Thyroid gland (tissue), 4 donors: ENCODE data around the gene HECTD2. TPM values are rescaled to one million over a fixed set of nuclear protein-coding genes. Genes with fewer than 3 reads are reported as not detected.
"Not testable (repeated sequence)": the region's sequence is repeated elsewhere in the genome, so short reads cannot be mapped to it uniquely, and the experiment has no call there.

ENCODE experiments used
- DNase-seq, 2 donors: peaks; one replicate each; pipeline ENCODE4 v3.0.0-alpha.2; 2019
- H3K27ac ChIP-seq, 3 donors: fragments of 200-600 bp; sonication (generic); 1 replicate in 2 of 3; 2 replicates in 1 of 3; pipeline ENCODE4 v1.5.1; 2016 to 2019; ENCODE audit warnings: mild to moderate bottlenecking in 1 of 3, moderate library complexity in 1 of 3
- H3K27me3 ChIP-seq: fragments of 200-600 bp; sonication (generic); one replicate; pipeline ENCODE4 v1.5.1; 2019
- H3K36me3 ChIP-seq, 2 donors: fragments of 200-600 bp; sonication (generic); one replicate each; pipeline ENCODE4 v1.5.1; 2016 to 2019
- H3K4me1 ChIP-seq, 2 donors: fragments of 200-600 bp; sonication (generic); one replicate each; pipeline ENCODE4 v1.5.1; 2017 to 2019
- H3K4me3 ChIP-seq, 3 donors: fragments of 200-600 bp; sonication (generic); replicated peaks in 1 of 3; 1 replicate in 2 of 3; 2 replicates in 1 of 3; pipeline ENCODE4 v1.5.1; 2016; ENCODE audit warnings: mild to moderate bottlenecking in 1 of 3
- H3K9me3 ChIP-seq: fragments of 200-600 bp; sonication (generic); one replicate; pipeline ENCODE4 v1.5.1; 2017
- CTCF ChIP-seq, 6 experiments: fragments of 200-600 bp in 3 of 6; fragments of 450-650 bp in 3 of 6; sonication (generic) in 3 of 6; IDR thresholded peaks; one replicate each; pipeline ENCODE4 v1.5.1; 2016 to 2019; ENCODE audit warnings: antibody characterized with exemption in 6 of 6, mild to moderate bottlenecking in 2 of 6, inconsistent platforms in 1 of 6, moderate library complexity in 1 of 6
- POLR2A ChIP-seq, 2 donors: fragments of 450-650 bp; IDR thresholded peaks; one replicate each; pipeline ENCODE4 v1.6.1; 2017; ENCODE audit warnings: antibody characterized with exemption in 2 of 2, mild to moderate bottlenecking in 2 of 2, moderate library complexity in 1 of 2
- WGBS, 2 donors: methylation state at CpG; one replicate each; pipeline ENCODE4 v1.1.5; 2017; 5-methylcytosine and 5-hydroxymethylcytosine counted together
- intact Hi-C: fragments of 100-400 bp; cut with DNase I; formaldehyde crosslinking; loops from one replicate; pipeline ENCODE4 v1.15.1; 2023
- total RNA-seq, 4 donors: library from RNA; depleted of rRNA; stranded (reverse); fragments of >200 nt; gene quantifications; one replicate each; pipeline ENCODE4 v1.2.3, GENCODE V29; 2016

HECTD2 gene
- total RNA-seq, 4 donors from 2014 or later: 16.0 to 25.2 (median 20.6) TPM

GRCh38 chr10:91520661-91521060 lies 110.5 kb downstream of the HECTD2 start:
- Histone ChIP-seq H3K27ac (no peak overlapping the region), H3K4me1 (no peaks in the 10 kb centered on the region), H3K36me3 (no peaks in the 10 kb centered on the region), H3K9me3 (no peaks in the 10 kb centered on the region), H3K4me3 (no peak overlapping the region), H3K27me3 (no peaks in the 10 kb centered on the region)
- WGBS, 2 donors: 43 to 64% methylated on average over 1 of the region's 1 CpG
- no peak for DNase-seq
- intact Hi-C loops: no loop called here
- TF ChIP-seq CTCF (IDR thresholded peaks at IDR 0.05) (no peak), POLR2A (IDR thresholded peaks at IDR 0.05) (no peak)

- H3K36me3 ChIP-seq: no peaks in the 10 kb centered on the region
- no peak overlapping the region for H3K4me3 ChIP-seq
- intact Hi-C loops: no loop called here
- H3K9me3 ChIP-seq: no peaks in the 10 kb centered on the region
- H3K27me3 ChIP-seq: no peaks in the 10 kb centered on the region
- WGBS, 2 donors: 89 to 92% methylated on average over 1 of the region's 1 CpG
- no peak for DNase-seq
- H3K27ac ChIP-seq: no peak overlapping the region
- H3K4me1 ChIP-seq: no peaks in the 10 kb centered on the region
- no peak for TF ChIP-seq CTCF (IDR thresholded peaks at IDR 0.05)
Observed at GRCh38 chr10:91521439-91521838, 111.3 kb downstream of the HECTD2 start.

- Histone ChIP-seq H3K4me3 (no peak overlapping the region), H3K36me3 (no peaks in the 10 kb centered on the region), H3K27me3 (no peaks in the 10 kb centered on the region), H3K4me1 (no peaks in the 10 kb centered on the region), H3K27ac (no peak overlapping the region), H3K9me3 (no peaks in the 10 kb centered on the region)
- TF ChIP-seq POLR2A (IDR thresholded peaks at IDR 0.05) (no peak), CTCF (IDR thresholded peaks at IDR 0.05) (no peak)
- intact Hi-C loops: no loop called here
- 73 to 77% methylated on average over 4 of the region's 4 CpGs for WGBS, 2 donors
- no peak for DNase-seq
Observed at GRCh38 chr10:91525896-91526712, 116.0 kb downstream of the HECTD2 start.

- intact Hi-C loops: no loop called here
- Histone ChIP-seq H3K4me1 (no peaks in the 10 kb centered on the region), H3K36me3 (no peaks in the 10 kb centered on the region), H3K4me3 (no peak overlapping the region), H3K9me3 (no peaks in the 10 kb centered on the region), H3K27me3 (no peaks in the 10 kb centered on the region), H3K27ac (no peak overlapping the region)
- TF ChIP-seq POLR2A (IDR thresholded peaks at IDR 0.05) (no peak), CTCF (IDR thresholded peaks at IDR 0.05) (no peak)
- no peak for DNase-seq
- WGBS, 2 donors: 82 to 94% methylated on average over 3 to 4 of the region's 4 CpGs
Observed at GRCh38 chr10:91528080-91528479, 117.9 kb downstream of the HECTD2 start.

GRCh38 chr10:91528768-91529167 lies 118.6 kb downstream of the HECTD2 start:
- Histone ChIP-seq H3K27me3 (no peaks in the 10 kb centered on the region), H3K4me1 (no peaks in the 10 kb centered on the region), H3K4me3 (no peak overlapping the region), H3K9me3 (no peaks in the 10 kb centered on the region), H3K27ac (no peak overlapping the region), H3K36me3 (no peaks in the 10 kb centered on the region)
- intact Hi-C loops: no loop called here
- TF ChIP-seq POLR2A (IDR thresholded peaks at IDR 0.05): no peak
- TF ChIP-seq CTCF (IDR thresholded peaks at IDR 0.05): no peak
- DNase-seq: no peak
- 91 to 100% methylated on average over 1 of the region's 1 CpG for WGBS, 2 donors

- DNase-seq, H3K9me3 ChIP-seq, H3K27me3 ChIP-seq, H3K4me3 ChIP-seq, H3K4me1 ChIP-seq, intact Hi-C loops, H3K27ac ChIP-seq, H3K36me3 ChIP-seq: not testable (repeated sequence)
- no CpG with 5 or more reads among the region's 1 CpG for WGBS, 2 donors
Observed at GRCh38 chr10:91534789-91535188, 124.6 kb downstream of the HECTD2 start.
